ENCODE measurements around the gene PMM2.
"Not testable (repeated sequence)": the region's sequence is repeated elsewhere in the genome, so short reads cannot be mapped to it uniquely, and the experiment has no call there.

The PMM2 gene

GRCh38 chr16:8785408-8785807 is 12.2 kb upstream of the PMM2 start:
- no peak for DNase-seq

GRCh38 chr16:8786316-8786715 is 11.3 kb upstream of the PMM2 start:
- not testable (repeated sequence) for DNase-seq

GRCh38 chr16:8788578-8789172 is 9.0 kb upstream of the PMM2 start:
- no peak for DNase-seq

DNA sequence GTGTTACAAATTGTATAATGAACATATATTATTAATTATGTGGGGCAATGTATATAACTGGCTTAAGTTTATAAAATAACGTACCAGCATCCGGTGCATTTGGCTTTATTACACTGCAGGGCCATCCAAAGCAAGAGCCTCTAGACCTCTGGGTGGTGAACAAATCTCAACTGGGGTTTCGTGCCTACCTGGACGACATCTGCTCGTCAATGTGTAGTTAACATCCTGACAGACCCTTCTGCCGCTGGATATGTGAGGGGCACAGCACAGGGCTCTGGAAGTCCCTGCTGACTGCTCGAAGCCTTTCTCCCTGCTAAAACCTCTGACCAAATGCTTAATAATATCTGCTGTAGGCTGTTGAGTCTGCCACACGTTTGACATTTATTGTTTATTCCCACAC is 2.5 kb upstream of the PMM2 start:
- no peak for DNase-seq

- DNase-seq, result no peak
These were observed 1.8 kb upstream of the PMM2 start for GRCh38 chr16:8795818-8796217.

DNA sequence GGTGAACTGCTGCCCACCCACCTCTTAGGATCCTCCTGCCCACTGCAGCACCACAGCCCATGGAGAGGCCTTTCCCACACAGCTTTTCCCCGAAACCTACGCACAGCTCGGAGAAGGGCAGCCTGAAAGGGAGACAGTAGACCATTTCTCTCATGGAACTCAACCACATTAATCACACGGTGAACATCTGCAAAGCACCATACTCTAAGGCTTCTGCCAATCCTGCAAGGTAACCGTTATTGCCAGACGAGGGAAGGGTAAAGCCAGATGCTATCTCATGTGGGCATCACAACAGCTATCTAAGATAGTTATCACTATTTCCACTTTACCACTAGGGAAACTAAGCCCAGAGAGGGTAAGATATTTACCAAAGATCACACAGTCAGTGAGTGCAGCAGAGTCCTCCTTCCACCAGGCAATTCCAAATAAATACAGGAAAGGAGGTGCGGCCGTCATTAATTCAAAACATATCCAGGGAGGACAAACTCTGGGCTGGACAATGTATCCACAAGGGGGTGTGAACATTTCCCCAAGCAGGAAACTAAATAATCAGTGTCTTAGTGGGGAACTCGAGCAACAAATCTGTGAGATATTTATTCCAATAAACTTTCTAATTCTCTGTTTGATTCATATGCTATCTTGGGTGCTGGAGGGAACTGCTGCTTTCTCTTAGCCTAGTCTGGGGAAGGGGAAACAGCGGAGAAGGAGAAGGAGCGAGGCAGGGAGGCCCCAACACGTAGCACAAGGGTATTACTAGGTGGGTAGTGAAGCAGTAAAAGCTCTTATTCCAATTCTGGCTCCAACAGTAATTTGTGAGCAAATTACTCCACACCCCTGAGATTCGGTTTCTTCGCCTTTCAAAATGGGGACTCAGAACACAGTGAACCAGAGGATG is 923 bp upstream of the PMM2 start:
- DNase-seq, result no peak

GRCh38 chr16:8798174-8798527 is 512 bp downstream of the PMM2 start:
- peak in 1 of 3 experiments; percentile 25 for DNase-seq

GRCh38 chr16:8798535-8799157 is 1.0 kb downstream of the PMM2 start:
- no peak for DNase-seq

DNA sequence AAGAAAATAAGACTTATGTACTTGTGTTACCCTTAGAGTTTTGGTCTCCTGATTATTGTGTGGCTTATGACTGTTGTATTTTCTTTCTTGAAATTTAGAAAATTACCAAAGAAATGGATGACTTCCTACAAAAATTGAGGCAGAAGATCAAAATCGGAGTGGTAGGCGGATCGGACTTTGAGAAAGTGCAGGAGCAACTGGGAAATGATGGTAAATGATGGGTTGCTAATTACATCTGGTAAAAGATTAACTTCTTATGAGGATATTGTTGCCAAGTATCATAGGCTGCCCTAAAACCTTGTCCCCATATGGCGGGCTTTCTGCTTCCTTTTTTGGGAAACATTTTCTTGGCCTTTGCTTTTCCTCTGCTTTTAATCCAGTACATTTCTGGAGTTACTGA is 4.1 kb downstream of the PMM2 start:
- no peak for DNase-seq

- DNase-seq, result not testable (repeated sequence)
These were observed 6.1 kb downstream of the PMM2 start for GRCh38 chr16:8803733-8804132.

- no peak for DNase-seq
These were observed 6.7 kb downstream of the PMM2 start for GRCh38 chr16:8804313-8804712.

DNA sequence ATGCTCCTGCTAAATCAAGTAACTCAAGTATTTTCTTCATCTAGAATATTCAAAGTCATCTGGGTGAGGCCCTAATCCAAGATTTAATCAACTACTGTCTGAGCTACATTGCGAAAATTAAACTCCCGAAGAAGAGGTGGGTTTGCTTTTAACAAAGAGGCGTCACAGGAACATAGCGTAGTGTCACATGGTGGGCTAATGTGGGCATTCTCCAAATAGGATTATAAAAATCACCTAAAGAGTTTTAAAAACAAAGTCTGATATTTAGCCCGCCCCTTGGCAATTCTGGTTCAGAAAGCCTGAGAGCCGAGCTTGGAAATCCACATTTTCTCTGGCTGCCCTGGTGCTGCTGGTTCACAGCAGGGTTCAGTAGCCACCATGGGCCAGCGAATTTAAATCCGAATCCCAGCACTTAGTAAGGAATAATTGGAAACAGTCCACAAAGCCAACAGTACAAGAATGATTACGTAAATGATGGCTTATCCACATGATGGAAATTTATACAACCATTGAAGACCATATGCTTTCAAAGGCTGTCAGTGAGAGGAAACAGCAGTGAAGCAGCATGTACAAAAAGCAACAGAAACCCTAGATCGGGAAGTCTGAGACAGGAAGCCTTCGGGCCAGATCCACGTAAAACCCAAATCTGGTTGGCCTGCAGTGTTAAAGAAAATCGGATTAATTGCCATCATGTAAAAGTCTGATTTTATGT is 8.8 kb downstream of the PMM2 start:
- DNase-seq, result no peak

GRCh38 chr16:8807189-8807588 is 9.6 kb downstream of the PMM2 start:
- no peak for DNase-seq

DNA sequence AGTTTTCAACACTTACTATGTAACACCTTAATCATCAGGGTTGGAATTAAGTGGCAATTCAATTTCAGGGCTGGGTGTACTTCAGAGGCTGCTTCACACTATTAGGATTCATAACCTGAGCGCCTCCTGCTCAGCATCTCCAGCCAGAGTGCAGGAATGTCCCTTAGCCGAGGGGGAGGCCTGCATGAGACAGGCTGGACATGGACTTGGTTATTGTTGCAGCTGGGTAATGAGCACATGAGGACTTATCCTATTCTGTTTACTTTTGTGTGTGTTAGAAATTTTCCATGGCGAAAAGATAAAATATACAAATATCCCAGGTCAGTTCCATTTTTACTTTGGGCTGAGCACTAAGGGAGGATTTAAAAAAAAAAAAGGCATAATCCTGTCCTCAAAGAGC is 10.4 kb downstream of the PMM2 start:
- DNase-seq, result no peak

- DNase-seq, result no peak
These were observed 11.1 kb downstream of the PMM2 start for GRCh38 chr16:8808613-8809353.

- no peak for DNase-seq
These were observed 14.7 kb downstream of the PMM2 start for GRCh38 chr16:8812162-8812843.

DNA sequence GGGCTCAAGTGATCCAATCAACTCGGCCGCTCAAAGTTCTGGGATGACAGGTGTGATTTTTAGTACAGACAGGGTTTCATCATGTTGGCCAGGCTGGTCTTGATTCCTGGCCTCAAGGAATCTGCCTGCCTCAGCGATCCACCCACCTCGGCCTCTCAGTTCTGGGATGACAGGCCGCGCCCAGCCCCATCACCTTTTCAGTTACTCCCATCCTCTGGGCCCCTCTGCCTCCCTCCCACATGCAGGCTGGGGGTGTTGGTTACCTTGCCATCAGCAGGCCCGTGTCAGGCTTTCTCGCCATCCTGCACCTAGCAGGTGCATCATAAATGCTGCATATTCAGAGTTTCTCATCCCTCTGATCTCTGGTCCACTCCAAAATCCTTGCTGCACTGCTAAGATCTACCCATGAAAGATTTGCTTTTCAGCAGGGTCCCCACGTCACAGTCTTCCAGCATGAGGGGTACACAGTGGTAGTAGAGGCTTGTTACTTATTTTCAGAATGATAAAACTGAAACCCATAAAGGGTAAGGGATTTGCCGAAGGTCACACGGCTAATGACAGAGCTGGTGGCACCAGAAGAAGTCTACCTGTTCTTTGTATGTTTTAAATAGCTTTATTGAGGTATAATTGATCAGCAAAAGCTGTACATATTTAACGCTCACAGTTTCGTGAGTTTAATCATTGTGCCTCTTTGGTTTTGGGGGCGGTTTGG is 16.6 kb downstream of the PMM2 start:
- DNase-seq, result no peak

DNA sequence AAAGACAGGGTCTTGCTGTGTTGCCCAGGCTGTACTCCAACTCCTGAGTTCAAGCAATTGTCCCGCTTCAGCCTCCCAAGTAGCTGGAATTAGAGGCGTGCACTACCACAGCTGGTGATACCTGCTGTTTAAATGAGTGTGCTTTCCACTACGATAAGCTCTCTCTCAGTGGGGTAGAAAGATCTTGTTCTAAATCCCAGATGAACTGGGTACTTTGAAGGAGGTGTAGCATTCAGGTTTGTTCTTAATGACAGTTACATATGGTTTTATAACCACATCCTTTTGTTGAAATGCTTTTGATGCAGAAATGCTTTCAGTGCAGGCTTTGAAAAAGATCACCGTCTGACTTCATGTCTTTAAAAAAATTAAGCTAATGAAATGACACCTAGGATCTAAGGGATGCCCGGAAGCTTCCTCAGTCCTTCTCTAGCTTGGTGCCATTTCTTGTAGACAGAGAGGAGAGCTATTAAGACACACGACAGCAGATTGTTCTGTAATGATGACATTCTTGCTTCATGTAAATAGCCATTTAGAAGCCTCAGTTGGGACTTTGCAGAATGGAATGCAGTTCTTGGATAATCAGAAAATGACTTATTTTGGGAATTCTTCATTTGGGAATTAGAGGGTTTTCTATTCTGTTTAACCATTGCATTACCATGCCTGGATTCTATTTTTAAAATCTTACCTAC is 19.5 kb downstream of the PMM2 start:
- no peak for DNase-seq

DNA sequence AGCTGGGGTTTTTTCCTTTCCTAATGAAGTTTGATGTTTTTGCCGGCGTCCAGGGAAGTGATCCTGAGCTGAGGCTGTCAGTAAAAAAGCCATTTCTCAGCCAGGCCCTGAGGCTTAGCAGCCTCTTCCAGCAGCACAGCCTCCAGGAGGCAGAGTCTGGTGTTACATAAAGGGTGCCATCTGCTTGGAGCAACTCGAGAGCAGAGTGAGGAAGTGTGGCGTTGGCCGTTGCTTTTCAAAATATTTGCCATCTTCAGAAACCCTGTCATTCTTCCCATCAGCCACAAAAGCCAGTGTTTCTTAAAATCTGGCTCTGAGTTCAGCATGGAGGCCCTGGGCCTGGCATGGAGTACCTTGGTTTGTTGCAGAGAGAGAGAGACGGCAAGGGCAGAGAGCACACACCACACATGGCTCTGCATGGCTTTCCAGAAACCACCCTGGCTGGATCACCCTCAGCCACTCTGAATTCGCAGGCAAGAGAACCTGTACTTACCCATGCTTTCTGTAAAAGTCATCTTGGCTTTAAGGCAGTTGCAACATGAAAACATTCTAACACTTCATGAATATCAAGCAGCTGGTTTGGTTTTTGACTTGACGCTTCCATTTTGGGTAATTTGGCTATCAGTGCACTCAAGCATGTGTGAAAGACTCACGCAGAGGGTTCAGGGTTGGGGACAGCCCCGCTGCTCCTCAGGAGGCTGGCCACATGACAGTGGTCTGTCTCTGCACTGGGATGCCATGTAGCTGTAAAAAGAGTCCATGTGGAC is 21.0 kb downstream of the PMM2 start:
- no peak for DNase-seq

- DNase-seq, result no peak
These were observed 21.9 kb downstream of the PMM2 start for GRCh38 chr16:8819411-8820034.
